Heart left ventricle (tissue), 16 donors: ENCODE results near the gene TAF11L11. TPM values are rescaled to one million over a fixed set of nuclear protein-coding genes. Genes with fewer than 3 reads are reported as not detected.
"Not testable (repeated sequence)": the region's sequence is repeated elsewhere in the genome, so short reads cannot be mapped to it uniquely, and the experiment has no call there.

Experiments used
- ATAC-seq, 4 donors: fragments of 200-7000 bp; cut with Tn5 transposase; one replicate each; pipeline ENCODE4 v1.9.1; 2020 to 2022; ENCODE audit warnings: moderate library complexity in 4 of 4, mild to moderate bottlenecking in 3 of 4, moderate number of reproducible peaks in 1 of 4
- DNase-seq, 5 donors: peaks; one replicate each; pipeline ENCODE4 v3.0.0-alpha.2; 2020
- H3K27ac ChIP-seq, 12 donors: fragments of 200-600 bp; sonication (generic) in 4 of 12; one replicate each; pipeline versions ENCODE4 v1.5.0 to v1.8.0; 2016 to 2022; ENCODE audit warnings: mild to moderate bottlenecking in 2 of 12
- H3K27me3 ChIP-seq, 9 donors: fragments of 200-600 bp; sonication (generic) in 2 of 9; one replicate each; pipeline versions ENCODE4 v1.5.1 to v1.8.0; 2016 to 2022; ENCODE audit warnings: mild to moderate bottlenecking in 3 of 9
- H3K36me3 ChIP-seq, 9 donors: fragments of 200-600 bp; sonication (generic) in 2 of 9; one replicate each; pipeline versions ENCODE4 v1.5.0 to v1.8.0; 2018 to 2022; ENCODE audit warnings: mild to moderate bottlenecking in 2 of 9
- H3K4me1 ChIP-seq, 12 donors: fragments of 200-600 bp; sonication (generic) in 4 of 12; one replicate each; pipeline versions ENCODE4 v1.5.0 to v1.8.0; 2016 to 2022; ENCODE audit warnings: mild to moderate bottlenecking in 3 of 12
- H3K4me3 ChIP-seq, 12 donors: fragments of 200-600 bp; sonication (generic) in 4 of 12; one replicate each; pipeline versions ENCODE4 v1.5.0 to v1.8.0; 2017 to 2022; ENCODE audit warnings: mild to moderate bottlenecking in 9 of 12, moderate library complexity in 4 of 12
- H3K9me3 ChIP-seq, 12 donors: fragments of 200-600 bp; sonication (generic) in 4 of 12; one replicate each; pipeline versions ENCODE4 v1.5.0 to v1.8.0; 2016 to 2022; ENCODE audit warnings: mild to moderate bottlenecking in 1 of 12
- WGBS, 4 donors: extraction: QIAGEN DNeasy Blood & Tissue Kit in 2 of 4; methylation state at CpG; one replicate each; pipeline versions ENCODE4 v1.1.5 to v1.1.7; 2013 to 2018; 5-methylcytosine and 5-hydroxymethylcytosine counted together
- intact Hi-C, 10 donors: fragments of 100-400 bp; cut with DNase I; formaldehyde crosslinking; loops; one replicate each; pipeline versions ENCODE4 v1.11.1 to v1.14.2; 2022
- polyA plus RNA-seq, 2 donors: library from polyadenylated mRNA; stranded (reverse); fragments of 200-250 nt; gene quantifications; one replicate each; pipeline ENCODE4 v1.2.3, GENCODE V29; 2013
- total RNA-seq, 9 donors: library from RNA; depleted of rRNA in 2 of 9; stranded (reverse); fragments of >200 nt in 2 of 9; fragmentation: NEBNext Ultra II Directional in 3 of 9; extraction: Animal tissue kit (Norgen Biotek cat#: 25700) in 3 of 9; gene quantifications; one replicate each; pipeline versions ENCODE4 v1.1.0 to v1.2.4, GENCODE V29; 2016 to 2023
- TF ChIP-seq, protein P1 (sequence below), 12 donors: fragments of 200-600 bp; sonication (generic) in 4 of 12; IDR thresholded peaks; one replicate each; pipeline versions ENCODE4 v1.5.0 to v1.8.0; 2018 to 2022; ENCODE audit warnings: antibody characterized with exemption in 12 of 12, mild to moderate bottlenecking in 5 of 12
- donor health status: ischemic (EF 13 %, LVEDD 7.1; RV severe dilation, severe dysfunction).
- donor health status: healthy with polysubstance abuse.
- donor health status: DM: no; HTN: yes; CAD: no.
- donor health status: DM: no; HTN: no; CAD: no.
- donor health status: ischemic (EF 25% LVEDD 6.9; RV normal size, moderate dysfunction).
- donor health status: ischemic (EF 25% LVEDD 5.7; RV mildly dilated, moderate dysfunction).
- donor health status: healthy.
- donor health status: DM: yes; HTN: yes; CAD: no.
- donor health status: ischemic (EF 35%, LVEDD 5.7; RV mildly dilated, moderate dysfunction).
- donor health status: nonischemic (EF 11% LVEDD 7.7; RV severe dilation, severe dysfunction).
- donor health status: DM: yes; HTN: yes; CAD: no.
- donor health status: PGD.
- donor health status: ischemic (EF 29% LVEDD 5.4; RV normal size, mild dysfunction).
- donor health status: nonischemic (EF 23%, LVEDD 6.1; RV moderate dilation, normal function).

The TAF11L11 gene
- total and polyA plus RNA-seq, 11 donors = not detected

DNA sequence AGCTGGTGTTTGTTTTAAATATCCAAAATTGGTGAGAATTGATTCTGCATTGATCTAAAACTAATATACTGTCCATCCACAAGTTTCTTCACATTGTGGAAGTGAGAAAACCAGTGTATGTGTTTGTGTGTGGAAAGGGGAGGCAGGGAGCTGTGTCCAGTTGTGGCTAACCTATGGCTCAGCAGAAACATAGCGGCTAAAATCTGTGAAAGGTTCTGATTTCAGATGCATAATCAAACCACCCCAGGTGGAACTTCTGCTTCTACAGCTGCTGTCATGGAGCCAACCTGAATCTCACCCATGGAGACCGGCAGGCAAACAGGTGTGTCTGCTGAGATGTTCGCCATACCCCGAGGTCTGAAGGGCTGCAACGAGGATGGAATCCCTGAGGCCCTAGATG lies 30.2 kb downstream of the TAF11L11 start, which contains the start of gene TAF11L14:
TSS of gene TAF11L14 (plus strand) at position 301 of the 400 bp plus-strand sequence.
- 81 to 90% (median 85%) methylated on average over 5 of the region's 5 CpGs for WGBS, 4 donors
- no peak for DNase-seq
- no peaks in the 10 kb centered on the region for H3K27me3 ChIP-seq
- no peak within 1 kb of the TSS for H3K4me3 ChIP-seq
- TF ChIP-seq, protein P1, sequence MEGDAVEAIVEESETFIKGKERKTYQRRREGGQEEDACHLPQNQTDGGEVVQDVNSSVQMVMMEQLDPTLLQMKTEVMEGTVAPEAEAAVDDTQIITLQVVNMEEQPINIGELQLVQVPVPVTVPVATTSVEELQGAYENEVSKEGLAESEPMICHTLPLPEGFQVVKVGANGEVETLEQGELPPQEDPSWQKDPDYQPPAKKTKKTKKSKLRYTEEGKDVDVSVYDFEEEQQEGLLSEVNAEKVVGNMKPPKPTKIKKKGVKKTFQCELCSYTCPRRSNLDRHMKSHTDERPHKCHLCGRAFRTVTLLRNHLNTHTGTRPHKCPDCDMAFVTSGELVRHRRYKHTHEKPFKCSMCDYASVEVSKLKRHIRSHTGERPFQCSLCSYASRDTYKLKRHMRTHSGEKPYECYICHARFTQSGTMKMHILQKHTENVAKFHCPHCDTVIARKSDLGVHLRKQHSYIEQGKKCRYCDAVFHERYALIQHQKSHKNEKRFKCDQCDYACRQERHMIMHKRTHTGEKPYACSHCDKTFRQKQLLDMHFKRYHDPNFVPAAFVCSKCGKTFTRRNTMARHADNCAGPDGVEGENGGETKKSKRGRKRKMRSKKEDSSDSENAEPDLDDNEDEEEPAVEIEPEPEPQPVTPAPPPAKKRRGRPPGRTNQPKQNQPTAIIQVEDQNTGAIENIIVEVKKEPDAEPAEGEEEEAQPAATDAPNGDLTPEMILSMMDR (IDR thresholded peaks at IDR 0.05) = no peak
- H3K9me3 ChIP-seq = no peaks in the 10 kb centered on the region
- ATAC-seq = no peak
- no peak within 1 kb of the TSS for H3K27ac ChIP-seq
- H3K4me1 ChIP-seq = no peaks in the 10 kb centered on the region
- no peaks in the 10 kb centered on the region for H3K36me3 ChIP-seq
- intact Hi-C loops = no loop called here

DNA sequence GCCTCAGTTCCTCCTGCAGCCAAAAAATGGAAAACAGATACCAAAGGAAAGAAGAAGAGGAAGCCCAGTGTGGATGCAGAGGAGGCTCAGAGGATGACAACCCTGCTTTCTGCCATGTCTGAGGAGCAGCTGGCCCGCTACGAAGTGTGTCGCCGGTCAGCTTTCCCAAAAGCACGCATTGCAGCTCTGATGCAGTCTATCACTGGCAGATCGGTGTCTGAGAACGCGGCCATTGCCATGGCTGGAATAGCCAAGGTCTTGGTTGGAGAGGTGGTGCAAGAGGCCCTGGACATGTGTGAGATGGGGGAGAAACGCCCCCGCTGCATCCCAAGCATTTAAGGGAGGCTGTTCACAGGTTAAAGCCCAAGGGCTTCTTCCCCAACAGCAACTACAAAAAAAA lies 45.2 kb downstream of the TAF11L11 start:
- ATAC-seq = not testable (repeated sequence)
- 90 to 94% (median 90%) methylated on average over 8 to 10 of the region's 10 CpGs for WGBS, 4 donors

GRCh38 chr5:17655201-17655759 lies 51.3 kb downstream of the TAF11L11 start:
- H3K36me3 ChIP-seq, H3K4me1 ChIP-seq, ATAC-seq, H3K27ac ChIP-seq, H3K9me3 ChIP-seq, H3K4me3 ChIP-seq, intact Hi-C loops, DNase-seq, H3K27me3 ChIP-seq: not testable (repeated sequence)
- WGBS, 4 donors = 94 to 100% (median 96%) methylated on average over 3 to 32 of the region's 32 CpGs

More for the DNA sequence above, 45.2 kb downstream of the TAF11L11 start:
- H3K36me3 ChIP-seq, H3K4me1 ChIP-seq, H3K9me3 ChIP-seq, H3K4me3 ChIP-seq, intact Hi-C loops, H3K27me3 ChIP-seq, H3K27ac ChIP-seq, DNase-seq: not testable (repeated sequence)

Other genes with a start within 250 kb of the TAF11L11 start
- not detected for gene TAF11L2, start 106.0 kb upstream of the TAF11L11 start, total RNA-seq
- not detected for gene TAF11L2, start 106.0 kb upstream of the TAF11L11 start, polyA plus RNA-seq
- gene TAF11L3, start 85.8 kb upstream of the TAF11L11 start, total RNA-seq = not detected
- not detected for gene TAF11L3, start 85.8 kb upstream of the TAF11L11 start, polyA plus RNA-seq
- gene TAF11L4, start 82.4 kb upstream of the TAF11L11 start, total RNA-seq = not detected
- gene TAF11L4, start 82.4 kb upstream of the TAF11L11 start, polyA plus RNA-seq = not detected
- not detected for gene TAF11L5, start 78.9 kb upstream of the TAF11L11 start, total RNA-seq
- gene TAF11L5, start 78.9 kb upstream of the TAF11L11 start, polyA plus RNA-seq = not detected
- gene TAF11L6, start 75.5 kb upstream of the TAF11L11 start, total RNA-seq = not detected
- not detected for gene TAF11L6, start 75.5 kb upstream of the TAF11L11 start, polyA plus RNA-seq
- gene TAF11L7, start 18.4 kb upstream of the TAF11L11 start, total RNA-seq = not detected
- gene TAF11L7, start 18.4 kb upstream of the TAF11L11 start, polyA plus RNA-seq = not detected
- not detected for gene TAF11L8, start 13.2 kb upstream of the TAF11L11 start, total RNA-seq
- not detected for gene TAF11L8, start 13.2 kb upstream of the TAF11L11 start, polyA plus RNA-seq
- gene TAF11L9, start 9.8 kb upstream of the TAF11L11 start, total RNA-seq = not detected
- not detected for gene TAF11L9, start 9.8 kb upstream of the TAF11L11 start, polyA plus RNA-seq
- gene TAF11L10, start 6.4 kb upstream of the TAF11L11 start, total RNA-seq = not detected
- gene TAF11L10, start 6.4 kb upstream of the TAF11L11 start, polyA plus RNA-seq = not detected
- gene TAF11L12, start 6.2 kb downstream of the TAF11L11 start, total RNA-seq = not detected
- gene TAF11L12, start 6.2 kb downstream of the TAF11L11 start, polyA plus RNA-seq = not detected
- gene TAF11L13, start 27.9 kb downstream of the TAF11L11 start, total RNA-seq = not detected
- gene TAF11L13, start 27.9 kb downstream of the TAF11L11 start, polyA plus RNA-seq = not detected
- not detected for gene TAF11L14, start 30.3 kb downstream of the TAF11L11 start, total RNA-seq
- gene TAF11L14, start 30.3 kb downstream of the TAF11L11 start, polyA plus RNA-seq = not detected